Tibial nerve (tissue), 4 donors: ENCODE measurements around the gene ATP11C.

Experiments used
- EP300 ChIP-seq, 2 donors: sonication (generic); formaldehyde crosslinking; IDR thresholded peaks; one replicate each; pipeline ENCODE4 v1.6.1; 2017; ENCODE audit warnings: antibody characterized with exemption in 2 of 2, mild to moderate bottlenecking in 1 of 2
- POLR2A ChIP-seq, 2 donors: fragments of 450-650 bp; IDR thresholded peaks; one replicate each; pipeline ENCODE4 v1.6.1; 2017; ENCODE audit warnings: antibody characterized with exemption in 2 of 2, mild to moderate bottlenecking in 2 of 2, moderate library complexity in 2 of 2
- TF ChIP-seq, protein P1 (sequence below), 5 experiments: fragments of 200-600 bp in 3 of 5; fragments of 450-650 bp in 2 of 5; sonication (generic) in 3 of 5; IDR thresholded peaks; one replicate each; pipeline ENCODE4 v1.5.1; 2016 to 2019; ENCODE audit warnings: antibody characterized with exemption in 5 of 5, mild to moderate bottlenecking in 3 of 5, moderate library complexity in 2 of 5

DNA sequence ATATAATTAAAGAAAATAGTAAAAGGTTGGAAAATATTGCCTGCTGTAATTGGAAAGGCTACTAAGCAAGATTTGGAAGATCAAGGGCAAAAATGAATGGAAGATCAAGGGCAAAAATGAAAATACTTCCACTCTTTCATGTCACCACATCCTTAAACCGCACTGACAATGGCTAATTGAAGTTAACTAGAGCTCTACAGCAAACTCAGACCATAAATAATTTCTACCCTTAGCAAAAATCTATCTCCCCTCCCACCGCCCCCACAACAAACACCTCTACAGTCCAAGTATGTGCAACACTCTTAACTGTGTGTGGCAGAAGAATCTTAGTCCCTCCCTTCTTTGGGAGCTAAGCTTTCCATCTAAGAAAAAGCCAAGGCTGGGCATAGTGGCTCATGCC, 27.1 kb downstream of the ATP11C start:
- no peak for TF ChIP-seq POLR2A (IDR thresholded peaks at IDR 0.05)
- TF ChIP-seq, protein P1, sequence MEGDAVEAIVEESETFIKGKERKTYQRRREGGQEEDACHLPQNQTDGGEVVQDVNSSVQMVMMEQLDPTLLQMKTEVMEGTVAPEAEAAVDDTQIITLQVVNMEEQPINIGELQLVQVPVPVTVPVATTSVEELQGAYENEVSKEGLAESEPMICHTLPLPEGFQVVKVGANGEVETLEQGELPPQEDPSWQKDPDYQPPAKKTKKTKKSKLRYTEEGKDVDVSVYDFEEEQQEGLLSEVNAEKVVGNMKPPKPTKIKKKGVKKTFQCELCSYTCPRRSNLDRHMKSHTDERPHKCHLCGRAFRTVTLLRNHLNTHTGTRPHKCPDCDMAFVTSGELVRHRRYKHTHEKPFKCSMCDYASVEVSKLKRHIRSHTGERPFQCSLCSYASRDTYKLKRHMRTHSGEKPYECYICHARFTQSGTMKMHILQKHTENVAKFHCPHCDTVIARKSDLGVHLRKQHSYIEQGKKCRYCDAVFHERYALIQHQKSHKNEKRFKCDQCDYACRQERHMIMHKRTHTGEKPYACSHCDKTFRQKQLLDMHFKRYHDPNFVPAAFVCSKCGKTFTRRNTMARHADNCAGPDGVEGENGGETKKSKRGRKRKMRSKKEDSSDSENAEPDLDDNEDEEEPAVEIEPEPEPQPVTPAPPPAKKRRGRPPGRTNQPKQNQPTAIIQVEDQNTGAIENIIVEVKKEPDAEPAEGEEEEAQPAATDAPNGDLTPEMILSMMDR (IDR thresholded peaks at IDR 0.05): no peak
- no peak for TF ChIP-seq EP300 (IDR thresholded peaks at IDR 0.05)
